OCI-LY7 (cell line): ENCODE data around the gene CHKA. TPM values are rescaled to one million over a fixed set of nuclear protein-coding genes. Genes with fewer than 3 reads are reported as not detected.
A peak's percentile ranks its signal among the peaks of the same experiment; 100 is the strongest.

Experiments
- BruUV-seq: library from RNA; stranded (reverse); fragments of 400-500 nt; replicated peaks from 2 replicates; lab custom pipeline; 2021; lab: Mats Ljungman, UMichigan
- CTCF ChIA-PET: fragments of 300-600 bp; sonication (Branson Sonifier 250); formaldehyde crosslinking; loops from one replicate; lab custom pipeline; 2022; ENCODE audit warnings: antibody characterized with exemption; ENCODE audit not compliant: unreplicated experiment; lab: Charles Lee
- POLR2A ChIA-PET: fragments of 300-600 bp; sonication (Branson Sonifier 250); formaldehyde crosslinking; loops from one replicate; lab custom pipeline; 2022; ENCODE audit warnings: antibody characterized with exemption; lab: Charles Lee
- DNase-seq: peaks from one replicate; pipeline ENCODE4 v3.0.0-alpha.2; 2015; ENCODE audit warnings: low spot score
- H2AFZ ChIP-seq: fragments of 200-600 bp; sonication (generic), shearing (Covaris generic); 2 replicates; pipeline ENCODE4 v1.6.1; 2014; ENCODE audit warnings: mild to moderate bottlenecking, antibody characterized with exemption, low read length, moderate library complexity
- H3K27ac ChIP-seq: fragments of 200-600 bp; sonication (generic); 2 replicates; pipeline ENCODE4 v1.5.1; 2014; ENCODE audit warnings: mixed run types, low read depth, mild to moderate bottlenecking, moderate library complexity, low read length, inconsistent platforms; ENCODE audit not compliant: poor library complexity, severe bottlenecking
- H3K36me3 ChIP-seq: fragments of 200-600 bp; sonication (generic); 2 replicates; pipeline ENCODE4 v1.6.1; 2014; ENCODE audit warnings: mild to moderate bottlenecking, antibody characterized with exemption, low read length, moderate library complexity, mixed read lengths; ENCODE audit not compliant: insufficient read depth
- H3K4me1 ChIP-seq: fragments of 200-600 bp; sonication (generic); 2 replicates; pipeline ENCODE4 v1.5.1; 2014; ENCODE audit warnings: mild to moderate bottlenecking, low read length; ENCODE audit not compliant: insufficient read depth, poor library complexity, severe bottlenecking
- H3K4me2 ChIP-seq: fragments of 200-600 bp; sonication (generic); 2 replicates; pipeline ENCODE4 v1.6.1; 2014; ENCODE audit warnings: mild to moderate bottlenecking, low read length
- H3K4me3 ChIP-seq: fragments of 200-600 bp; sonication (generic); 2 replicates; pipeline ENCODE4 v1.5.1; 2014; ENCODE audit warnings: mild to moderate bottlenecking, low read depth, low read length; ENCODE audit not compliant: poor library complexity, severe bottlenecking
- H3K79me2 ChIP-seq: fragments of 200-600 bp; sonication (generic); 2 replicates; pipeline ENCODE4 v1.6.1; 2016; ENCODE audit warnings: low read depth, mild to moderate bottlenecking, low read length, moderate library complexity, mixed read lengths; ENCODE audit not compliant: insufficient read depth
- H3K9me2 ChIP-seq: fragments of 200-600 bp; sonication (generic); 2 replicates; pipeline ENCODE4 v1.6.1; 2016; ENCODE audit warnings: mild to moderate bottlenecking, low read length, mixed read lengths; ENCODE audit not compliant: insufficient read depth
- H3K9me3 ChIP-seq: fragments of 200-600 bp; sonication (generic); 2 replicates; pipeline ENCODE4 v1.6.1; 2014; ENCODE audit warnings: mild to moderate bottlenecking, mixed run types, low read length, mixed read lengths
- H4K20me1 ChIP-seq: fragments of 200-600 bp; sonication (generic); 2 replicates; pipeline ENCODE4 v1.6.1; 2014; ENCODE audit warnings: mild to moderate bottlenecking, antibody characterized with exemption, low read length, moderate library complexity, mixed read lengths; ENCODE audit not compliant: insufficient read depth
- CTCF ChIP-seq: fragments of 200-600 bp; sonication (generic); conservative IDR thresholded peaks from 2 replicates; pipeline ENCODE4 v1.5.1; 2014; ENCODE audit warnings: mild to moderate bottlenecking, antibody characterized with exemption, low read length, moderate library complexity, mixed read lengths
- EZH2phosphoT487 ChIP-seq: fragments of 200-600 bp; sonication (generic); IDR thresholded peaks from 2 replicates; pipeline ENCODE4 v1.6.1; 2018; ENCODE audit warnings: low read depth, borderline replicate concordance, mild to moderate bottlenecking, mixed run types, antibody characterized with exemption, low read length, moderate library complexity, mixed read lengths
- intact Hi-C: fragments of 100-400 bp; cut with micrococcal nuclease; formaldehyde crosslinking; loops from one replicate; pipeline ENCODE4 v1.10.0; 2022; ENCODE audit not compliant: unreplicated experiment
- total RNA-seq, 2 experiments: library from RNA; depleted of rRNA in 1 of 2; stranded (reverse); fragments of >200 nt in 1 of 2; shearing (Covaris generic) in 1 of 2; gene quantifications; 2 replicates each; pipeline ENCODE4 v1.2.3, GENCODE V29; 2014 to 2022

CHKA gene
- total RNA-seq, 2 experiments from 2014 or later, result 36.1 to 47.2 TPM

GRCh38 chr11:68064926-68065325, 56.3 kb downstream of the CHKA start:
- BruUV-seq, result no TSS peak
- H3K4me3 ChIP-seq, result no peak overlapping the region
- H3K9me2 ChIP-seq, result no peaks in the 10 kb centered on the region
- H3K79me2 ChIP-seq, result no peaks in the 10 kb centered on the region
- no peak overlapping the region for H2AFZ ChIP-seq
- DNase-seq, result no peak
- TF ChIP-seq CTCF (no peak), EZH2phosphoT487 (no peak)
- no peak overlapping the region for H3K27ac ChIP-seq
- no peaks in the 10 kb centered on the region for H3K9me3 ChIP-seq
- H4K20me1 ChIP-seq, result no peaks in the 10 kb centered on the region
- intact Hi-C loops, result no loop called here
- ChIA-PET POLR2A (interaction anchor here (0.7 kb wide), 2 partner anchors 14 to 449 kb away, joined by 3 to 5 read pairs; no protein-coding TSS in a partner anchor), CTCF (no interaction called here)
- H3K4me1 ChIP-seq, result no peaks in the 10 kb centered on the region
- no peak overlapping the region for H3K4me2 ChIP-seq
- peaks cover 86% of the 10 kb centered on the region for H3K36me3 ChIP-seq

- no peak overlapping the region for H3K4me3 ChIP-seq
- H3K4me2 ChIP-seq, result no peak overlapping the region
- no peaks in the 10 kb centered on the region for H3K79me2 ChIP-seq
- no peaks in the 10 kb centered on the region for H3K9me3 ChIP-seq
- TF ChIP-seq CTCF (no peak), EZH2phosphoT487 (no peak)
- H4K20me1 ChIP-seq, result no peaks in the 10 kb centered on the region
- no peak overlapping the region for H3K27ac ChIP-seq
- intact Hi-C loops, result no loop called here
- ChIA-PET POLR2A (interaction anchor here (0.6 kb wide), 1 partner anchor 33 kb away, joined by 3 read pairs; no protein-coding TSS in a partner anchor), CTCF (no interaction called here)
- no peaks in the 10 kb centered on the region for H3K4me1 ChIP-seq
- no peak overlapping the region for H2AFZ ChIP-seq
- peaks cover 82% of the 10 kb centered on the region for H3K36me3 ChIP-seq
- BruUV-seq, result no TSS peak
- DNase-seq, result no peak
- H3K9me2 ChIP-seq, result no peaks in the 10 kb centered on the region
These were observed 59.7 kb downstream of the CHKA start for GRCh38 chr11:68061508-68061907.

- Histone ChIP-seq H3K79me2 (no peaks in the 10 kb centered on the region), H3K9me2 (no peaks in the 10 kb centered on the region), H3K27ac (no peak overlapping the region), H3K36me3 (peaks cover 58% of the 10 kb centered on the region), H4K20me1 (no peaks in the 10 kb centered on the region), H3K4me3 (no peak overlapping the region), H2AFZ (no peak overlapping the region), H3K9me3 (no peaks in the 10 kb centered on the region), H3K4me1 (no peaks in the 10 kb centered on the region), H3K4me2 (no peak overlapping the region)
- BruUV-seq, result TSS peak; percentile 21
- intact Hi-C loops, result no loop called here
- TF ChIP-seq EZH2phosphoT487, result no peak
- TF ChIP-seq CTCF, result no peak
- no peak for DNase-seq
- CTCF ChIA-PET, result no interaction called here
- POLR2A ChIA-PET, result no interaction called here
These were observed 63.4 kb downstream of the CHKA start for GRCh38 chr11:68057807-68058206.
